Measurements from ENCODE around the gene ADD2.
"Not testable (repeated sequence)": the region's sequence is repeated elsewhere in the genome, so short reads cannot be mapped to it uniquely, and the experiment has no call there.

ADD2 gene

GRCh38 chr2:70670202-70670601, 97.8 kb downstream of the ADD2 start:
- DNase-seq, result no peak

GRCh38 chr2:70668911-70669310, 99.1 kb downstream of the ADD2 start:
- DNase-seq, result no peak

GRCh38 chr2:70668432-70668831, 99.6 kb downstream of the ADD2 start:
- DNase-seq, result no peak

GRCh38 chr2:70664525-70664924, 103.5 kb downstream of the ADD2 start:
- peak; percentile 52 for DNase-seq

- no peak for DNase-seq
Measured at GRCh38 chr2:70663411-70663810, 104.6 kb downstream of the ADD2 start.

- DNase-seq, result no peak
Measured at GRCh38 chr2:70659551-70659950, 108.4 kb downstream of the ADD2 start.

- no peak for DNase-seq
Measured at GRCh38 chr2:70658476-70658875, 109.5 kb downstream of the ADD2 start.

- no peak for DNase-seq
Measured at GRCh38 chr2:70657246-70657645, 110.8 kb downstream of the ADD2 start.

GRCh38 chr2:70656421-70657010, 111.5 kb downstream of the ADD2 start:
- DNase-seq, result peak; percentile 69

- DNase-seq, result no peak
Measured at GRCh38 chr2:70655786-70656185, 112.2 kb downstream of the ADD2 start.

- DNase-seq, result not testable (repeated sequence)
Measured at GRCh38 chr2:70655211-70655610, 112.8 kb downstream of the ADD2 start.

- no peak for DNase-seq
Measured at GRCh38 chr2:70651727-70652126, 116.3 kb downstream of the ADD2 start.

GRCh38 chr2:70651014-70651413, 117.0 kb downstream of the ADD2 start:
- no peak for DNase-seq

- no peak for DNase-seq
Measured at GRCh38 chr2:70648961-70649360, 119.0 kb downstream of the ADD2 start.

GRCh38 chr2:70647873-70648481, 120.0 kb downstream of the ADD2 start:
- peak; percentile 84 for DNase-seq

- no peak for DNase-seq
Measured at GRCh38 chr2:70646420-70646818, 121.6 kb downstream of the ADD2 start.

GRCh38 chr2:70645733-70646419, 122.1 kb downstream of the ADD2 start:
- no peak for DNase-seq

- peak; percentile 65 for DNase-seq
Measured at GRCh38 chr2:70643715-70644114, 124.3 kb downstream of the ADD2 start.

- DNase-seq, result no peak
Measured at GRCh38 chr2:70641263-70641784, 126.7 kb downstream of the ADD2 start.

- peak; percentile 50 for DNase-seq
Measured at GRCh38 chr2:70639841-70640436, 128.1 kb downstream of the ADD2 start.

GRCh38 chr2:70638561-70638960, 129.4 kb downstream of the ADD2 start:
- no peak for DNase-seq

GRCh38 chr2:70633508-70633907, 134.5 kb downstream of the ADD2 start:
- DNase-seq, result no peak

- no peak for DNase-seq
Measured at GRCh38 chr2:70632966-70633365, 135.0 kb downstream of the ADD2 start.

- DNase-seq, result no peak
Measured at GRCh38 chr2:70632388-70632787, 135.6 kb downstream of the ADD2 start.
